MM.1S (cell line): ENCODE measurements around the gene RNF150.

Experiments used
- DNase-seq: peaks from one replicate; pipeline ENCODE4 v3.0.0-alpha.2; 2015
- H2AFZ ChIP-seq: fragments of 300-600 bp; sonication (generic); 2 replicates; pipeline ENCODE4 v1.6.0; 2016; ENCODE audit warnings: antibody characterized with exemption, low read length
- H3F3A ChIP-seq: fragments of 300-600 bp; sonication (generic); 2 replicates; pipeline ENCODE4 v1.6.1; 2016; ENCODE audit warnings: mild to moderate bottlenecking, antibody characterized with exemption, low read length, moderate library complexity, mixed read lengths; ENCODE audit not compliant: insufficient read depth
- H3K27ac ChIP-seq: fragments of 300-600 bp; sonication (generic); 2 replicates; pipeline ENCODE4 v1.5.1; 2016; ENCODE audit warnings: mild to moderate bottlenecking, low read length
- H3K27me3 ChIP-seq: fragments of 300-600 bp; sonication (generic); replicated peaks from 2 replicates; pipeline ENCODE4 v1.6.0; 2016; ENCODE audit warnings: low read length; ENCODE audit not compliant: insufficient read depth
- H3K36me3 ChIP-seq: fragments of 300-600 bp; sonication (generic); replicated peaks from 2 replicates; pipeline ENCODE4 v1.6.1; 2016; ENCODE audit warnings: mild to moderate bottlenecking, low read length, mixed read lengths; ENCODE audit not compliant: insufficient read depth
- H3K4me1 ChIP-seq: fragments of 300-600 bp; sonication (generic); 2 replicates; pipeline ENCODE4 v1.6.1; 2016; ENCODE audit warnings: low read length, mixed read lengths
- H3K4me2 ChIP-seq: fragments of 300-600 bp; sonication (generic); 2 replicates; pipeline ENCODE4 v1.6.0; 2016; ENCODE audit warnings: low read depth, low read length
- H3K4me3 ChIP-seq: fragments of 300-600 bp; sonication (generic); 2 replicates; pipeline ENCODE4 v1.5.1; 2016; ENCODE audit warnings: low read length, mixed read lengths
- H3K79me2 ChIP-seq: fragments of 300-600 bp; sonication (generic); 2 replicates; pipeline ENCODE4 v1.6.1; 2016; ENCODE audit warnings: mixed run types, low read length, mixed read lengths
- H3K9ac ChIP-seq: fragments of 300-600 bp; sonication (generic); 2 replicates; pipeline ENCODE4 v1.6.1; 2016; ENCODE audit warnings: low read length, mixed read lengths
- H3K9me2 ChIP-seq: fragments of 300-600 bp; sonication (generic); replicated peaks from 2 replicates; pipeline ENCODE4 v1.6.1; 2016; ENCODE audit warnings: mild to moderate bottlenecking, low read length, mixed read lengths; ENCODE audit not compliant: insufficient read depth
- H3K9me3 ChIP-seq: fragments of 300-600 bp; sonication (generic); replicated peaks from 2 replicates; pipeline ENCODE4 v1.6.1; 2016; ENCODE audit warnings: mild to moderate bottlenecking, low read length, mixed read lengths; ENCODE audit not compliant: insufficient read depth
- H4K20me1 ChIP-seq: fragments of 300-600 bp; sonication (generic); 2 replicates; pipeline ENCODE4 v1.6.1; 2016; ENCODE audit warnings: mild to moderate bottlenecking, low read length, moderate library complexity, mixed read lengths; ENCODE audit not compliant: insufficient read depth
- EZH2 ChIP-seq: fragments of 300-600 bp; sonication (generic); optimal IDR thresholded peaks from 2 replicates; pipeline ENCODE3; 2017; ENCODE audit warnings: low read depth, mild to moderate bottlenecking, antibody characterized with exemption, low read length, mixed read lengths
- EZH2phosphoT487 ChIP-seq: fragments of 300-600 bp; sonication (generic); IDR thresholded peaks from 2 replicates; pipeline ENCODE4 v1.6.1; 2018; ENCODE audit warnings: antibody characterized with exemption, low read length
- TF ChIP-seq, protein P1 (sequence below): fragments of 300-600 bp; sonication (generic); IDR thresholded peaks from 2 replicates; pipeline ENCODE4 v1.5.1; 2016; ENCODE audit warnings: antibody characterized with exemption, low read length, mixed read lengths

The RNF150 gene

DNA sequence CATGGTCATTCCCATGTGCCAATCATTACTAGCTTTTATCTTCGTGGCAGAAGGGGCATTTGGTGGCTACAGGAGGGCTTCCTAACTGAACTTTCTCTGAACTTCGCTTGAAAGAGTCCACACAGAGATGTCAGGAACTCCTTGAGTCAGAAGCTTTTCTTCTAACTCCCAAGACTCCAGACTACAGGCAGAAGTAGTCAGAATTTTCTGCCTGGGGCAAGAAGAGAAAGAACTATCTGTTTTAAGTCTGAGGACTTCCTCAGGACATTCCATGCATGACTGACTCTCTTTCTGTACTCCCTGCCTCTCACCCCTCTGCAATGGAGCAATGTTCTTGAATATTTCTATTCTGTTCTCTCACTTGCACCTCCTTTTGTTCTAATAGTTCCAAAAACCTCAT, 206.6 kb downstream of the RNF150 start:
- Histone ChIP-seq H3K36me3 (no peaks in the 10 kb centered on the region), H3K4me1 (no peaks in the 10 kb centered on the region), H3K4me3 (no peak overlapping the region), H3F3A (no peaks in the 10 kb centered on the region), H3K9me2 (no peaks in the 10 kb centered on the region), H3K27me3 (no peaks in the 10 kb centered on the region), H3K9ac (no peak overlapping the region), H3K4me2 (no peak overlapping the region), H4K20me1 (no peaks in the 10 kb centered on the region), H3K9me3 (no peaks in the 10 kb centered on the region), H3K27ac (no peak overlapping the region), H2AFZ (no peak overlapping the region), H3K79me2 (no peaks in the 10 kb centered on the region)
- no peak for DNase-seq
- TF ChIP-seq, protein P1, sequence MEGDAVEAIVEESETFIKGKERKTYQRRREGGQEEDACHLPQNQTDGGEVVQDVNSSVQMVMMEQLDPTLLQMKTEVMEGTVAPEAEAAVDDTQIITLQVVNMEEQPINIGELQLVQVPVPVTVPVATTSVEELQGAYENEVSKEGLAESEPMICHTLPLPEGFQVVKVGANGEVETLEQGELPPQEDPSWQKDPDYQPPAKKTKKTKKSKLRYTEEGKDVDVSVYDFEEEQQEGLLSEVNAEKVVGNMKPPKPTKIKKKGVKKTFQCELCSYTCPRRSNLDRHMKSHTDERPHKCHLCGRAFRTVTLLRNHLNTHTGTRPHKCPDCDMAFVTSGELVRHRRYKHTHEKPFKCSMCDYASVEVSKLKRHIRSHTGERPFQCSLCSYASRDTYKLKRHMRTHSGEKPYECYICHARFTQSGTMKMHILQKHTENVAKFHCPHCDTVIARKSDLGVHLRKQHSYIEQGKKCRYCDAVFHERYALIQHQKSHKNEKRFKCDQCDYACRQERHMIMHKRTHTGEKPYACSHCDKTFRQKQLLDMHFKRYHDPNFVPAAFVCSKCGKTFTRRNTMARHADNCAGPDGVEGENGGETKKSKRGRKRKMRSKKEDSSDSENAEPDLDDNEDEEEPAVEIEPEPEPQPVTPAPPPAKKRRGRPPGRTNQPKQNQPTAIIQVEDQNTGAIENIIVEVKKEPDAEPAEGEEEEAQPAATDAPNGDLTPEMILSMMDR, result no peak
- no peak for TF ChIP-seq EZH2

DNA sequence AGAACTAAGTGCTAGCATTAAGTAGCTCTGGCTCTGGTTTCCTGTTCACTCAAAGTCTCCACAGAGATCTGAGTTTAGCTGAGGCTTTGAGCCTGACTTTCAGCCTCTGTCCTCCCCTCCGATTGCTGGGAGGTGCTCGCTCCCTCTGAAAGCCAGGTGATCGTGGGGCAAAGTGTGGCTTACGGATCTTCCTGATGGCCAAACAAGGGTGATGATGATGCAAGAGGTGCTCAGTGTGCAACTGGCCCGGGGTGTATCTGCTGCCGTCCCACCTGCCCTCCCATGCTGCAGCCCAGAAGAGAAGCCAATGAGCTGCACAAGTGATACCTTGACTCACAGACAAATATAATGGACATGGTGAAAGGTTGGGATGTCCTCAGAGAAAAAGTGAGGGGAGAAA, 207.9 kb downstream of the RNF150 start:
- Histone ChIP-seq H3K27me3 (no peaks in the 10 kb centered on the region), H3K9me2 (no peaks in the 10 kb centered on the region), H3K9me3 (no peaks in the 10 kb centered on the region), H3K27ac (no peak overlapping the region), H3K4me3 (no peak overlapping the region), H3K79me2 (no peaks in the 10 kb centered on the region), H4K20me1 (no peaks in the 10 kb centered on the region), H3F3A (no peaks in the 10 kb centered on the region), H3K4me2 (no peak overlapping the region), H3K9ac (no peak overlapping the region), H3K36me3 (no peaks in the 10 kb centered on the region), H2AFZ (no peak overlapping the region), H3K4me1 (no peaks in the 10 kb centered on the region)
- TF ChIP-seq, protein P1, result no peak
- no peak for TF ChIP-seq EZH2
- no peak for TF ChIP-seq EZH2phosphoT487
- DNase-seq, result no peak

DNA sequence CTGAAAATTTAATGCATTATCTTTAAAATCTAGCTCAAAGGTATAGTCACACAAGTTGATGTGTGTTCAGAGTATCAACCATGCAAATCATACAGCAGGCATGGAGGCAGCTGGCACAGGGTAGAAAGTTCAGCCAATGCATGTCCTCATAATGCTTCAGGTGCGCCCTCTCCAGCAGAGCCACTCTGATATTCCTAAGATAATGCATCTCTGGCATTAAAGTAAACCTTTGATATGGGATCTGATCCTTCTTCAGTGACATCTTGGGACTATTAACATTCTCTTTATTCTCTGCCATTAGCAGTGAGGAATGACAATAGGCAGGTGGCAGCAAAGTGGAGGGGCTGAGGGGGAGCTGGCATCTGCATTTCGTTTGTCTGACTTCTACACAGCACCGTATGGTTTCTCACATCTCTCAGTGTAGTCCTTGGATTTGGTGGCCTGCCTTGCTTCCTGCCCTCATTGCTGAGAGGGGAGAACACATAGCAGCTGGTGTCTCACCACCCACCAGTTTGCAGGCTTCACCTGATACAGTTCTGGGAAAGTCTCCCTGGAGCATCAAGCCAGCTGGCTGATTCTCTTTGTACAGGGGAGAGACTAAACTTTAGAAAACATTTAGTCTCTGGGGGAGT, 208.4 kb downstream of the RNF150 start:
- H2AFZ ChIP-seq, result no peak overlapping the region
- no peak for DNase-seq
- H3K79me2 ChIP-seq, result no peaks in the 10 kb centered on the region
- H3K4me1 ChIP-seq, result no peaks in the 10 kb centered on the region
- TF ChIP-seq, protein P1, result no peak
- no peak for TF ChIP-seq EZH2phosphoT487
- no peak for TF ChIP-seq EZH2
- H3K4me3 ChIP-seq, result no peak overlapping the region
- no peak overlapping the region for H3K9ac ChIP-seq
- no peaks in the 10 kb centered on the region for H3K27me3 ChIP-seq
- no peaks in the 10 kb centered on the region for H4K20me1 ChIP-seq
- H3F3A ChIP-seq, result no peaks in the 10 kb centered on the region
- no peaks in the 10 kb centered on the region for H3K9me2 ChIP-seq
- no peak overlapping the region for H3K4me2 ChIP-seq
- H3K9me3 ChIP-seq, result no peaks in the 10 kb centered on the region
- H3K36me3 ChIP-seq, result no peaks in the 10 kb centered on the region
- H3K27ac ChIP-seq, result no peak overlapping the region
